Loucy (cell line): ENCODE measurements around the gene E2F1.

ENCODE experiments used
- EZH2phosphoT487 ChIP-seq: fragments of 200-600 bp; IDR thresholded peaks from 2 replicates; pipeline ENCODE4 v1.6.1; 2018; ENCODE audit warnings: antibody characterized with exemption, mild to moderate bottlenecking, moderate library complexity, borderline replicate concordance
- TF ChIP-seq, protein P1 (sequence below): fragments of 200-600 bp; sonication (generic); conservative IDR thresholded peaks from 2 replicates; pipeline ENCODE4 v1.5.1; 2014; ENCODE audit warnings: mild to moderate bottlenecking, antibody characterized with exemption, low read length

GRCh38 chr20:33651562-33652048 lies 34.6 kb downstream of the E2F1 start:
- TF ChIP-seq EZH2phosphoT487 = no peak
- TF ChIP-seq, protein P1, sequence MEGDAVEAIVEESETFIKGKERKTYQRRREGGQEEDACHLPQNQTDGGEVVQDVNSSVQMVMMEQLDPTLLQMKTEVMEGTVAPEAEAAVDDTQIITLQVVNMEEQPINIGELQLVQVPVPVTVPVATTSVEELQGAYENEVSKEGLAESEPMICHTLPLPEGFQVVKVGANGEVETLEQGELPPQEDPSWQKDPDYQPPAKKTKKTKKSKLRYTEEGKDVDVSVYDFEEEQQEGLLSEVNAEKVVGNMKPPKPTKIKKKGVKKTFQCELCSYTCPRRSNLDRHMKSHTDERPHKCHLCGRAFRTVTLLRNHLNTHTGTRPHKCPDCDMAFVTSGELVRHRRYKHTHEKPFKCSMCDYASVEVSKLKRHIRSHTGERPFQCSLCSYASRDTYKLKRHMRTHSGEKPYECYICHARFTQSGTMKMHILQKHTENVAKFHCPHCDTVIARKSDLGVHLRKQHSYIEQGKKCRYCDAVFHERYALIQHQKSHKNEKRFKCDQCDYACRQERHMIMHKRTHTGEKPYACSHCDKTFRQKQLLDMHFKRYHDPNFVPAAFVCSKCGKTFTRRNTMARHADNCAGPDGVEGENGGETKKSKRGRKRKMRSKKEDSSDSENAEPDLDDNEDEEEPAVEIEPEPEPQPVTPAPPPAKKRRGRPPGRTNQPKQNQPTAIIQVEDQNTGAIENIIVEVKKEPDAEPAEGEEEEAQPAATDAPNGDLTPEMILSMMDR = no peak
